Tibial nerve (tissue), 4 donors: Measurements from ENCODE around the gene DGLUCY.

Experiments
- CTCF ChIP-seq, 5 experiments: fragments of 200-600 bp in 3 of 5; fragments of 450-650 bp in 2 of 5; sonication (generic) in 3 of 5; IDR thresholded peaks; one replicate each; pipeline ENCODE4 v1.5.1; 2016 to 2019; ENCODE audit warnings: antibody characterized with exemption in 5 of 5, mild to moderate bottlenecking in 3 of 5, moderate library complexity in 2 of 5
- EP300 ChIP-seq, 2 donors: sonication (generic); formaldehyde crosslinking; IDR thresholded peaks; one replicate each; pipeline ENCODE4 v1.6.1; 2017; ENCODE audit warnings: antibody characterized with exemption in 2 of 2, mild to moderate bottlenecking in 1 of 2
- POLR2A ChIP-seq, 2 donors: fragments of 450-650 bp; IDR thresholded peaks; one replicate each; pipeline ENCODE4 v1.6.1; 2017; ENCODE audit warnings: antibody characterized with exemption in 2 of 2, mild to moderate bottlenecking in 2 of 2, moderate library complexity in 2 of 2

DNA sequence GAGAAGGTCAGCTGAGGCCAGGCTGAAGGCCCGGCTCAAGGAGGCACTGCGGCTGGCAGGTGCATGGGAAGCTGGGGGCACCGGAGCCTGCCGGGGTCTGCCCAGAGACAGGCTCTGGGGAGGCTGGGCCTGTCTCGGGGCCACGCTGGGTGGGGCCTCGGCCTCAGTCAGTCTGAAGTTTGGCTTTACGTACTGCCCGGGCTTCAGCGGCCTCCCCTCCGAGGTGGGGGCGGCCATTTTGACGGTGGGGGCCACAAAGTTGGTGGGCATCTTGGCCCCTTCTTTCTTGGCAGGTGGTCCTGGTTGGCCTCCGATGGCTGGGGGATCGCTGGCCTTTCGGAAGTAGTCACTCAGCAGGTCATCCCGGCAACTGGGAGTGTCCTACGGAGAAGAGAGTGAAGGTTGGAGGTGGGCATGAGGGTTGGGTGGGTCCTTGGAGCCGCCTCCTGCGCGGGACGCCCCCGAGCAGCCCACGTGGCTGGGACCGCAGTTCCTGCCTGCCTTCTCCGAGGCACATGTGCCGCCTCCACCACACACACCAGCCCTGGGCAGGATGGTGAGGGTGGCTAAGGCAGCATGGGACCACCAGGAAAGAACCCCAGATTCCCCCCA lies 159.5 kb downstream of the DGLUCY start:
- TF ChIP-seq CTCF (IDR thresholded peaks at IDR 0.05) = no peak
- TF ChIP-seq POLR2A (IDR thresholded peaks at IDR 0.05) = no peak
- TF ChIP-seq EP300 (IDR thresholded peaks at IDR 0.05) = no peak
